Fibroblast of pulmonary artery (primary cell): ENCODE measurements around the gene MIA3.

Experiments
- DNase-seq: peaks from one replicate; pipeline ENCODE4 v3.0.0-alpha.2; 2010; ENCODE audit warnings: low read depth
- H3K4me3 ChIP-seq: replicated peaks from 2 replicates; pipeline ENCODE4 v1.5.1; 2011; ENCODE audit warnings: low read depth, mild to moderate bottlenecking, control low read depth, low read length, moderate library complexity
- CTCF ChIP-seq: IDR thresholded peaks from 2 replicates; pipeline ENCODE4 v1.5.1; 2011; ENCODE audit warnings: mild to moderate bottlenecking, control low read depth, low read length, inconsistent platforms; ENCODE audit errors: missing control alignments

MIA3 gene

DNA sequence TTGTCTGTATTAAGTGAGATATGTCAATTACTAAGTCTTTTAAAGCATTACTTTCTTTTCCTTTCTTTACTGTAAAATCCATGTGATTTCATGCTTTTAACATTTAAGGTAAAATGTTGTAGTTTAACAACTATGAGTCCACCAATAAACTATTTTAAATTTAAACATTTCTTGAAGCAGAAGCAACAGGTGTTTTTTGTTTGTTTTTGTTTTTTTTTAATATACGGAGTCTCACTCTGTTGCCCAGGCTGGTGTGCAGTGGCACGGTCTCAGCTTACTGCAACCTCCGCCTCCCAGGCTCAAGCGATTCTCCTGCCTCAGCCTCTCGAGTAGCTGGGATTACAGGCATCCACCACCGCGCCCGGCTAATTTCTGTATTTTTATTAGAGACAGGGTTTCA, 78.8 kb downstream of the MIA3 start:
- no peak overlapping the region for H3K4me3 ChIP-seq
- DNase-seq = no peak
- TF ChIP-seq CTCF = no peak

DNA sequence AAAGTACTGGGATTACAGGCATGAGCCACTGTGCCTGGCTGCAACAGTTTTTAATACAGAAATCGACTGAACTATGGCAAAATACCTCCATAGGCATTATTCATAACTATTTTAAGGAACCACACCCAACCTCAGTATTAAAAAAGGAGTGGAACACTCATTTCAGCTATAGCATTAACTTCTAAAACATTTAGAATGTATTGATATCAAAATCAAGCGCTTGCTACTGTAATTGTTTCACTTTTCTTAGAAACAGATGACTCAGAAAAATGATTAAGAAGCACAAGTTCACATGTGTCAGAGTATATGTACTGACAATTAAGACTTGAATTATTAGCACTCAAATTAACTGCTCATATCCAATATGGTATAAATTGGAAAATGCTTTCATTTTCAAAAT, 79.3 kb downstream of the MIA3 start:
- H3K4me3 ChIP-seq = no peak overlapping the region
- no peak for TF ChIP-seq CTCF
- DNase-seq = no peak

- peak; percentile 63 for DNase-seq
- no peak for TF ChIP-seq CTCF
Measured at GRCh38 chr1:222697826-222698225, 79.9 kb downstream of the MIA3 start.

GRCh38 chr1:222702210-222702609, 84.3 kb downstream of the MIA3 start:
- no peak for TF ChIP-seq CTCF
- DNase-seq = no peak
- H3K4me3 ChIP-seq = no peak overlapping the region

More at GRCh38 chr1:222697826-222698225, 79.9 kb downstream of the MIA3 start:
- H3K4me3 ChIP-seq = no peak overlapping the region

GRCh38 chr1:222704260-222704659, 86.4 kb downstream of the MIA3 start:
- H3K4me3 ChIP-seq = no peak overlapping the region
- DNase-seq = no peak
- TF ChIP-seq CTCF = no peak

GRCh38 chr1:222706815-222707214, 88.9 kb downstream of the MIA3 start:
- no peak overlapping the region for H3K4me3 ChIP-seq
- peak; percentile 3 for TF ChIP-seq CTCF
- no peak for DNase-seq

DNA sequence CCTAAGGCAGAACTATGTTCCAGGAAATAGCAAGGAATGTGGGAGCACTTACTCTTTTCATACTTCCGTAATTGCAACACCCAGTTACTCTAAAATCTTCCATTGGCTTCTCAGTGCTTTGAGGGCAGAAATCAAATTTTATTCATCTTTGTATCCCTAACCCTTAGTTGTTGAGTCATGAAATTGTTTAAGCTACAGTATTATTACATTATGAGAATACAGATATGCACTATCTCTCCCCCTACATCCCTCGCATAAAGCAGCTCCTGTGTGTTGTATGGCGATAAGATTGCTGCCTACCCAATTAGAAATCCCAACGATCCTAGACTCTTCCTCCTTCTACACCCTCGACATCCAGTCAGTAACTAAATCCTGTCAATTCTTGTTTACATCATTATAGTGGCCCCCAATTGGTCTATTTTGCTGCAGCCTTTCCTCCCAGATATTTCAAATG, 91.8 kb downstream of the MIA3 start:
- TF ChIP-seq CTCF = no peak
- H3K4me3 ChIP-seq = peak overlapping the region; percentile 74
- peak; percentile 31 for DNase-seq
